Activated CD4-positive, alpha-beta T cell treated with anti-CD3 and anti-CD28 coated beads, Interleukin-2, amount 10 ng/mL, durations not matched to agents 24 days and 14 days (primary cell): ENCODE data around the gene FANCI. TPM values are rescaled to one million over a fixed set of nuclear protein-coding genes. Genes with fewer than 3 reads are reported as not detected.

Experiments
- total RNA-seq: library from RNA; stranded (reverse); gene quantifications from 2 replicates; pipeline ENCODE4 v1.2.3, GENCODE V29; 2022

Gene FANCI
- total RNA-seq, 1 donor from 2014 or later = 210 TPM

Other genes with a start within 250 kb of the FANCI start
- 75.2 and 76.6 TPM in 2 replicates for gene ABHD2, start 155.5 kb upstream of the FANCI start, total RNA-seq
- gene RLBP1, start 22.4 kb upstream of the FANCI start, total RNA-seq = not detected in 2 replicates
- gene POLG, start 90.8 kb downstream of the FANCI start, total RNA-seq = 124 and 134 TPM in 2 replicates